Stimulated activated CD8-positive, alpha-beta memory T cell treated with anti-CD3 and anti-CD28 coated beads, Interleukin-12 subunit alpha, Interleukin-12 subunit beta, amount 100 ng/mL, for 1 hour (primary cell): Measurements from ENCODE around the gene CRY2.
A peak's percentile ranks its signal among the peaks of the same experiment; 100 is the strongest.
"Not testable (repeated sequence)": the region's sequence is repeated elsewhere in the genome, so short reads cannot be mapped to it uniquely, and the experiment has no call there.

Source experiments
- DNase-seq: peaks from one replicate; pipeline ENCODE4 v3.0.0-alpha.2; 2020; ENCODE audit warnings: low read depth

The CRY2 gene

GRCh38 chr11:45846974-45847910 lies at the start of gene CRY2:
TSS of gene CRY2 (plus strand) at chr11:45847475. CDS start at chr11:45847491, 16 bp downstream.
- DNase-seq, result peak; percentile 98

DNA sequence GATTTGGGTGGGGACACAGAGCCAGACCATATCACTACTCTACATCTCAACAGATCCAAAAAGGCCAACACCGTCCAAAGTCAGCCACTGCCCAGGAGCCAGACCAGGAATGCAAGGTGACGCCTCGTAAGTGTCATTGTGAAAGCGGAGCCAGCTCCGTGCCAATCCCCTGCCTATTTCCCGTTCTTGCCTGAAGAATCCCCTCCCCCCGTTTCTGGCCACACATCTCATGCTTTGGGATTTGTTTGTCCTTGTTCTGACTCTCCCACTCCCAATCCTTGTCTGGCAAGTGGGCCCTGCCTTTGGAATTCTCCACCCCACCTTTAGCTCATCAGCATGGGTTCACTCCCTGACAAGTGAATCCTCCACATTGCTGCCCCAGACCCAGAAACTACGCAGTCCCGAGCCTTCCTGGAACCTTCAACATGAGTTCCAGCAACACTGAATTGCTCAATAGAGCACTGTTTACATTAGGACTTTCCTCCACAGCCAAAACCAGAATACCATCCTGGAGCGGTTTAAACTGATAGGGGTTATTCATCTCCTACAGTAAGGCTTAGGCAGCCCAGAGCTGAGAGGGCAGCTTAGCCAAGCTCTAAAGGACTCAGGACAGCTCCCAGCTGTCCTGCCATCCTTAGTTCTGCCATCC lies 48.4 kb upstream of the CRY2 start:
- no peak for DNase-seq

GRCh38 chr11:45799562-45799961 lies 47.7 kb upstream of the CRY2 start:
- no peak for DNase-seq

DNA sequence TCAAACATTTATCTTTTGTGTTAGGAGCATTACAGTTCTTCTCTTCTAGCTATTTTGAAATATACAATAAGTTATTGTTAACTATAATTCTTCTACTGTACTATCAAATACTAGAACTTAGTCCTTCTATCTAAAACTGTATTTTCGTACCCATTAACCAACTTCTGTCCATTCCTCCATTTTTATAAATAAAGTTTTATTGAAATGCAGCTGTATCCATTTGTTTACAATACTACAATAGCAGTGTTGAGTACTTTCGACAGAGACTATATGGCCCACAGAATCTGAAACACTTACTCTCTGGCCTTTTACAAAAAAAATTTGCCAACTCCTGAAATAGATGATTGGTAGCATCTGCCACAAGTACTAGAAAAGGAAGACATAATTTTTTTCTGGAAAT lies 47.0 kb upstream of the CRY2 start:
- no peak for DNase-seq

DNA sequence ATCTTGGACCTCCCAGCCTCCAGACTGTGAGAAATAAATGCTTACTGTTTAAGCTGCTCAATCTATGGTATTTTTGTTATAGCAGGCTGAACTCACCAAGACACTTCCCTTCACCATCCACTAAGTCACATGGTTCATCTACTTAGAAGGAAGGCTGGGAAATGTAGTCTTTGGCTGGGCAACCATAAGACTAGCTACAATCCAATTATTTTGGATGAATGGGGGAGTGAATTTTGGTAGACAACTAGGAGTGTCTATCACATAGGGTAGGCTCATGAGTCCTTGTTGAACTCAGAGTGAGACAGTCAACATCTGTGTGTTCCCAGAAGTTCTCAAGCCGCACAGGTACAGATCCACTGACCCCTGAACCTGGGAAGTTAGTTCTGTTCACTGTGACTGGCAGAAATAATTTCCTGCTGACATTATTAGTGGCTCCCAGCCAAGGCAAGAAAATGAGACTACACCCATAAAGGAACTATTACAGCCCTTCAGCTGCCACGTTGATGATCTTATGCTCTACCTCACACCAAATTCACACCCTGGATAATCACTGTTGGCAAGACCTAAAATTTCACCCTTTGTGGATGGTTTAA lies 45.5 kb upstream of the CRY2 start:
- no peak for DNase-seq

DNA sequence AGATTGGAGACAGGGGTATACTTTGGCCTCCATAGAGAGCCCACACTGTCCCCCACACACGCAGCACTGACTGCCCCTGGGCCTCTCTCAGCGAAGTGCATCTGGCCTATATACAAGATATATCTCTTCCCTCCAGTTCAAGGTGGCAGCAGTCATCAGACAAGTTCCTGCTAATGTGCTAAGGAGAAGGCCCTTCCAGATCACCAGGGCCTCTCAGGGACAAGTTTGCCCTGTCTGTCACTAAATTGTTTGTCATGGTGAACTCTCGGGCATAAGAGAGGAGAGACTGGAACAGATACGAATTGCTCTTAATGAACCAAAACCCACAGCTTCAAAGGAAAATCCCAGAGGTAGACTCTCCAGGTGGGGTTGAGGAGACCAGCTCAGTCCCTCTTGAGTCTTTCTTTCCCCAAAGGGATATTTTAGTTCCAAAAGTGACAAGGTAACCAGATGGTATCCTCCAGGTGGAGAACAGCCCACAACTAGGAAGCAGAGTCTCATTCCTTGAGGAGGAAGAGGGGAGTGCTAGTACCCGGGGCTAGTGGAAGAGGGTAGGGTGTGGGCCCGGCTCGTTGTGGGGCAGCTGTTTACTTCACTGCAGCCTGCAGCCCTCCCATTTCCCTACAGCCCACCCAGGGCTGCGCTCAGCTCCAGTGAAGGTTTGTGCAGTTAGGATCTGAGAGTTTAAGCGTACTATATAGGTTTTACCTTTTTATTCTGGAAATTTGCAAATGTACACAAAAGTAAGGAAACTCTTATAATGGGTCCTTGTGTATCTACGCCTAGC lies 44.6 kb upstream of the CRY2 start:
- no peak for DNase-seq

- peak; percentile 24 for DNase-seq
Measured at GRCh38 chr11:45803971-45804760, 43.1 kb upstream of the CRY2 start.

DNA sequence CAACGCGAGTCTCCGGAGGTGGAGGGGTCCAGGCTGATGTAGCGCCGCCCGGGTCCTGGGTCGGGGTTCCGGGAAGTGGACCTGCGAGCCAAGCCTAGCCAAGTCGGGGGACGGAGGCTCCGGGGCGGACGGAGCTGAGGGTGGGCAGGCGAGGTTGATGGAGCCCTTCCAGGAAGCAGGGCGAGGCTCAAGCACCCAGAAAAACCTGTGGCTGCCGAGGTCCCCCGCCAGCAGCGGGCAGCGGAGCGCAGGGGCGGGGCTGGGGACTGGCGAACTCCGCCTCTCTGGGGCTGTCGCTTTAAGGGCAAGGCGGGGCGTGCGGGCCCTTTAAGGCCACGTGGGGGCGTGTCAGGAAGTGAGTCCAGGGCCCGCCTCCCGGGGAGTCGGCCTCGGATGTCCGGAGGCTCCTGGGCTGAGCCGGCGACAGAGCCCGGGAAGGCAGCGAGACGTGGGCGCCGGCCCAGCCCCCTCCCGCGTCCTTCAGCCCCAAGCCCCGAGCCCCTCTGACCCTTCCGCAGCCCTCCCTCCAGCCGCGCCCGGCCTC lies 42.4 kb upstream of the CRY2 start, which contains the start of gene SLC35C1:
Gene SLC35C1, plus strand, starts transcription at position 389 of the 544 bp plus-strand sequence. CDS start 653 bp downstream, outside the sequence.
- DNase-seq, result peak; percentile 93

GRCh38 chr11:45805305-45806071 lies 41.8 kb upstream of the CRY2 start:
- DNase-seq, result peak; percentile 15

DNA sequence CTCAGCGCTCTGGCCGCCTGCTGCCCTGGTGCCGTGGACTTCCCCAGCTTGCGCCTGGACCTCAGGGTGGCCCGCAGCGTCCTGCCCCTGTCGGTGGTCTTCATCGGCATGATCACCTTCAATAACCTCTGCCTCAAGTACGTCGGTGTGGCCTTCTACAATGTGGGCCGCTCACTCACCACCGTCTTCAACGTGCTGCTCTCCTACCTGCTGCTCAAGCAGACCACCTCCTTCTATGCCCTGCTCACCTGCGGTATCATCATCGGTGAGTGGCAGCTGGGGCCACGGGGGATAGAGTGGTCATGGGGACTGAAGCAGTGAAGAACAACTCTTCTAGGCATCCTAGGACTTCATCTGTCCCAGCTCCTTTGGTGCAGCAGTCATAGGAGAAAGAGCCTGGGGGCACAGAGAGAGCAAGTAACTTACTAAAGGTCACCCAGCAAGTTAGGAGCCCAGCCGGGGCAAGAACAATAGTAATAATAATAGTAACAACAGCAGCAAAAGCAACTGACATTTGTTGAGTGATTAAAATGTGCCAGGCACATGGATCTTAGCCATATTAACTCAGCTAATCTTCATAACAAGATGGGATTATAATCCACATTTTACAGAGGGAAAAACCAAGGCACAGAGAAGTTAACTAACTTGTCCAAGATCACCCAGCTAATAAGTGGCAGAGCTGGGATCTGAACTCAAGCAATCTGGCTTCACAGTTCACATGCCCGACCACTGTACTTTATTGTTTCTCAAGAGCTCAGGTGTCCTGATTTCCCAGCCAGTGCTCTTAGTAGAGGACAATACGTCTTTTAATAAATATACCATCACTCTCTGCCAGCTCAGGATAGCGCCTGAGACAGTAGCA lies 41.0 kb upstream of the CRY2 start:
- DNase-seq, result no peak

GRCh38 chr11:45806937-45807791 lies 40.1 kb upstream of the CRY2 start:
- no peak for DNase-seq

DNA sequence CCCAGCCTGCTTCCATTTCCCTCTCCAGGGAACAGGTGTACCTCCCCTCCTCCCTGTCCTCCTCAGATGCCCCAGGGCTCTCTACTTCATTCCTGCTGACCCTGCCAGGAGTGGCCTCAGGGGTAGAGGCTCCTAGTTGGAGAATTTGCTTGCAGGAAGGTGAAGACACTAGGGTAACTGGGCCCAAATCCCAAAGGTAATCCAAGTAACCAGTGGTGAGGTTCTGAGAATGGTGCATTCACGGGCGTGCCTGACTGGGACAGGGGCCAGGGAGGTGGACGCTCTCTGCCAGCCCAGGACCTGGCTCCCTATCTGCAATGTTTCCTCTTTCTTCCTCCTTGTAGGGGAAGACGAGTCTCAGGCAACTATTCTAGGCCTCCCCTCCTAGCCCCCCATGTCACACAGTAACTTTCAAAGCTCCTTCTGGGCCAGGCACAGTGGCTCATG lies 39.5 kb upstream of the CRY2 start:
- DNase-seq, result no peak

GRCh38 chr11:45808427-45808826 lies 38.8 kb upstream of the CRY2 start:
- DNase-seq, result not testable (repeated sequence)

- DNase-seq, result no peak
Measured at GRCh38 chr11:45809456-45810395, 37.5 kb upstream of the CRY2 start.

DNA sequence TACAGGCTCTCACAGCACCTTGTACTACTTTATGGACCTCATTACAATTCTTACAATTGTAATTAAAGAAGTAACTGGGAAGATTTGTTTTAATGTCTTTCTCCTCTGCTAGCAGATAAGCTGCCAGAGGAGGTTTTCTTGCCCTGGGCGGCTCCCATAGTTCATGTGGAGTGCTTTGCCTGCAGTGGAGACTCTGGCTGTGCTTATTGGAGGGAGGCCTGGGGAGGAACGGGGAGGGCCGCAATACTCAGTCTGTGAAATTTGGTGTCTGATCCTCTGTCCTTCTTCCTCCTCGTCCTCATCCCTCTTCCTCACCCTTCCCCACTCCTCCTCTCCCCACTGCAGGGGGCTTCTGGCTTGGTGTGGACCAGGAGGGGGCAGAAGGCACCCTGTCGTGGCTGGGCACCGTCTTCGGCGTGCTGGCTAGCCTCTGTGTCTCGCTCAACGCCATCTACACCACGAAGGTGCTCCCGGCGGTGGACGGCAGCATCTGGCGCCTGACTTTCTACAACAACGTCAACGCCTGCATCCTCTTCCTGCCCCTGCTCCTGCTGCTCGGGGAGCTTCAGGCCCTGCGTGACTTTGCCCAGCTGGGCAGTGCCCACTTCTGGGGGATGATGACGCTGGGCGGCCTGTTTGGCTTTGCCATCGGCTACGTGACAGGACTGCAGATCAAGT lies 36.7 kb upstream of the CRY2 start:
- DNase-seq, result no peak

DNA sequence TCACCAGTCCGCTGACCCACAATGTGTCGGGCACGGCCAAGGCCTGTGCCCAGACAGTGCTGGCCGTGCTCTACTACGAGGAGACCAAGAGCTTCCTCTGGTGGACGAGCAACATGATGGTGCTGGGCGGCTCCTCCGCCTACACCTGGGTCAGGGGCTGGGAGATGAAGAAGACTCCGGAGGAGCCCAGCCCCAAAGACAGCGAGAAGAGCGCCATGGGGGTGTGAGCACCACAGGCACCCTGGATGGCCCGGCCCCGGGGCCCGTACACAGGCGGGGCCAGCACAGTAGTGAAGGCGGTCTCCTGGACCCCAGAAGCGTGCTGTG lies 36.2 kb upstream of the CRY2 start:
- no peak for DNase-seq
